Neuron (in vitro differentiated cells): ENCODE measurements around the gene CXADR.
"Not testable (repeated sequence)": the region's sequence is repeated elsewhere in the genome, so short reads cannot be mapped to it uniquely, and the experiment has no call there.

Experiments used
- H2AFZ ChIP-seq: one replicate; pipeline ENCODE4 v1.6.1; 2013; ENCODE audit warnings: low read depth, mild to moderate bottlenecking, inconsistent platforms, low read length, moderate library complexity
- H3K27me3 ChIP-seq: one replicate; pipeline ENCODE4 v1.6.1; 2013; ENCODE audit warnings: low read length; ENCODE audit not compliant: insufficient read depth
- H3K36me3 ChIP-seq: one replicate; pipeline ENCODE4 v1.6.1; 2013; ENCODE audit warnings: low read length; ENCODE audit not compliant: insufficient read depth
- H3K4me1 ChIP-seq: one replicate; pipeline ENCODE4 v1.6.1; 2013; ENCODE audit warnings: low read length; ENCODE audit not compliant: insufficient read depth
- H3K4me3 ChIP-seq: 2 replicates; pipeline ENCODE4 v1.5.1; 2013; ENCODE audit warnings: mild to moderate bottlenecking, low read length, moderate library complexity
- H3K9me3 ChIP-seq: one replicate; pipeline ENCODE4 v1.6.1; 2013; ENCODE audit warnings: low read length

CXADR gene

GRCh38 chr21:17514124-17514845, 1.4 kb downstream of the CXADR start:
- Histone ChIP-seq H3K4me1 (peaks cover 10% of the 10 kb centered on the region), H2AFZ (peak overlapping the region; percentile 99), H3K9me3 (peaks cover 2% of the 10 kb centered on the region), H3K4me3 (peak overlapping the region; percentile 86), H3K27me3 (no peaks in the 10 kb centered on the region), H3K36me3 (no peaks in the 10 kb centered on the region)

- H3K27me3 ChIP-seq, H3K9me3 ChIP-seq, H2AFZ ChIP-seq, H3K36me3 ChIP-seq, H3K4me3 ChIP-seq, H3K4me1 ChIP-seq: not testable (repeated sequence)
Observed at GRCh38 chr21:17517008-17517407, 4.2 kb downstream of the CXADR start.

GRCh38 chr21:17519208-17519738, 6.4 kb downstream of the CXADR start:
- H3K27me3 ChIP-seq, result no peaks in the 10 kb centered on the region
- H3K9me3 ChIP-seq, result peaks cover 4% of the 10 kb centered on the region
- no peaks in the 10 kb centered on the region for H3K36me3 ChIP-seq
- peaks cover 2% of the 10 kb centered on the region for H3K4me1 ChIP-seq
- H2AFZ ChIP-seq, result no peak overlapping the region
- H3K4me3 ChIP-seq, result no peak overlapping the region

- no peak overlapping the region for H3K4me3 ChIP-seq
Observed at GRCh38 chr21:17519965-17520609, 7.2 kb downstream of the CXADR start.

GRCh38 chr21:17523007-17523451, 10.2 kb downstream of the CXADR start:
- Histone ChIP-seq H3K4me1 (no peaks in the 10 kb centered on the region), H3K36me3 (no peaks in the 10 kb centered on the region), H2AFZ (no peak overlapping the region), H3K4me3 (no peak overlapping the region), H3K27me3 (no peaks in the 10 kb centered on the region), H3K9me3 (peaks cover 4% of the 10 kb centered on the region)

More at GRCh38 chr21:17519965-17520609, 7.2 kb downstream of the CXADR start:
- Histone ChIP-seq H3K27me3 (no peaks in the 10 kb centered on the region), H3K36me3 (no peaks in the 10 kb centered on the region), H3K4me1 (no peaks in the 10 kb centered on the region), H3K9me3 (peaks cover 4% of the 10 kb centered on the region), H2AFZ (no peak overlapping the region)

GRCh38 chr21:17523979-17524494, 11.2 kb downstream of the CXADR start:
- not testable (repeated sequence) for H3K4me3 ChIP-seq, H3K9me3 ChIP-seq, H2AFZ ChIP-seq

GRCh38 chr21:17524635-17525034, 11.8 kb downstream of the CXADR start:
- H3K27me3 ChIP-seq, result no peaks in the 10 kb centered on the region
- no peaks in the 10 kb centered on the region for H3K36me3 ChIP-seq
- no peak overlapping the region for H3K4me3 ChIP-seq
- H2AFZ ChIP-seq, result no peak overlapping the region
- H3K9me3 ChIP-seq, result peaks cover 2% of the 10 kb centered on the region
- no peaks in the 10 kb centered on the region for H3K4me1 ChIP-seq

More at GRCh38 chr21:17523979-17524494, 11.2 kb downstream of the CXADR start:
- not testable (repeated sequence) for H3K27me3 ChIP-seq, H3K36me3 ChIP-seq, H3K4me1 ChIP-seq

GRCh38 chr21:17526776-17527175, 13.9 kb downstream of the CXADR start:
- Histone ChIP-seq H3K36me3 (peaks cover 3% of the 10 kb centered on the region), H3K9me3 (no peaks in the 10 kb centered on the region), H3K27me3 (no peaks in the 10 kb centered on the region), H3K4me3 (no peak overlapping the region), H3K4me1 (no peaks in the 10 kb centered on the region), H2AFZ (no peak overlapping the region)

- Histone ChIP-seq H3K4me3 (no peak overlapping the region), H3K27me3 (no peaks in the 10 kb centered on the region), H2AFZ (no peak overlapping the region), H3K4me1 (no peaks in the 10 kb centered on the region), H3K9me3 (no peaks in the 10 kb centered on the region), H3K36me3 (peaks cover 5% of the 10 kb centered on the region)
Observed at GRCh38 chr21:17527240-17527639, 14.4 kb downstream of the CXADR start.

GRCh38 chr21:17527711-17528110, 14.9 kb downstream of the CXADR start:
- peaks cover 5% of the 10 kb centered on the region for H3K36me3 ChIP-seq
- no peaks in the 10 kb centered on the region for H3K4me1 ChIP-seq
- H3K27me3 ChIP-seq, result no peaks in the 10 kb centered on the region
- no peaks in the 10 kb centered on the region for H3K9me3 ChIP-seq
- H2AFZ ChIP-seq, result no peak overlapping the region
- no peak overlapping the region for H3K4me3 ChIP-seq

- no peaks in the 10 kb centered on the region for H3K4me1 ChIP-seq
- peaks cover 5% of the 10 kb centered on the region for H3K36me3 ChIP-seq
- H3K9me3 ChIP-seq, result no peaks in the 10 kb centered on the region
- H2AFZ ChIP-seq, result no peak overlapping the region
- H3K4me3 ChIP-seq, result no peak overlapping the region
- no peaks in the 10 kb centered on the region for H3K27me3 ChIP-seq
Observed at GRCh38 chr21:17529648-17530047, 16.8 kb downstream of the CXADR start.

GRCh38 chr21:17532292-17532691, 19.4 kb downstream of the CXADR start:
- Histone ChIP-seq H3K36me3 (peaks cover 17% of the 10 kb centered on the region), H3K4me3 (no peak overlapping the region), H2AFZ (no peak overlapping the region), H3K9me3 (peaks cover 6% of the 10 kb centered on the region), H3K4me1 (no peaks in the 10 kb centered on the region), H3K27me3 (no peaks in the 10 kb centered on the region)

- Histone ChIP-seq H3K4me1 (no peaks in the 10 kb centered on the region), H3K4me3 (no peak overlapping the region), H3K27me3 (no peaks in the 10 kb centered on the region), H3K36me3 (peaks cover 17% of the 10 kb centered on the region), H3K9me3 (peaks cover 14% of the 10 kb centered on the region), H2AFZ (no peak overlapping the region)
Observed at GRCh38 chr21:17536381-17536780, 23.5 kb downstream of the CXADR start.
